Liver (tissue), 9 donors: Measurements from ENCODE around the gene IL21. TPM values are rescaled to one million over a fixed set of nuclear protein-coding genes. Genes with fewer than 3 reads are reported as not detected.

Source experiments
- DNase-seq: peaks from one replicate; pipeline ENCODE4 v3.0.0-alpha.2; 2017; ENCODE audit warnings: low spot score
- H3K27ac ChIP-seq, 2 donors: one replicate each; pipeline ENCODE4 v1.7.0; 2013; ENCODE audit warnings: inconsistent platforms in 2 of 2, low read length in 2 of 2, control low read depth in 1 of 2, low read depth in 1 of 2, mild to moderate bottlenecking in 1 of 2
- H3K27me3 ChIP-seq, 4 donors: one replicate each; pipeline versions ENCODE4 v1.6.1 to v1.7.0; 2013; ENCODE audit warnings: low read length in 3 of 4, inconsistent platforms in 1 of 4, mild to moderate bottlenecking in 1 of 4, moderate library complexity in 1 of 4; ENCODE audit not compliant: control insufficient read depth in 4 of 4, insufficient read depth in 4 of 4
- H3K36me3 ChIP-seq, 4 donors: one replicate each; pipeline versions ENCODE4 v1.6.1 to v1.7.0; 2013; ENCODE audit warnings: low read length in 3 of 4, mild to moderate bottlenecking in 3 of 4, low read depth in 1 of 4, moderate library complexity in 1 of 4; ENCODE audit not compliant: control insufficient read depth in 4 of 4, insufficient read depth in 3 of 4
- H3K4me1 ChIP-seq, 4 donors: one replicate each; pipeline versions ENCODE4 v1.6.1 to v1.7.0; 2013; ENCODE audit warnings: low read length in 3 of 4, mild to moderate bottlenecking in 3 of 4, moderate library complexity in 1 of 4; ENCODE audit not compliant: control insufficient read depth in 4 of 4, insufficient read depth in 4 of 4
- H3K4me3 ChIP-seq, 3 donors: one replicate each; pipeline versions ENCODE4 v1.6.1 to v1.7.0; 2013; ENCODE audit warnings: low read length in 3 of 3, control low read depth in 1 of 3, low read depth in 1 of 3, mild to moderate bottlenecking in 1 of 3
- H3K9ac ChIP-seq, 2 donors: one replicate each; pipeline ENCODE4 v1.7.0; 2013; ENCODE audit warnings: low read length in 2 of 2, mild to moderate bottlenecking in 2 of 2, moderate library complexity in 2 of 2, control low read depth in 1 of 2, low read depth in 1 of 2
- H3K9me3 ChIP-seq, 4 donors: one replicate each; pipeline versions ENCODE4 v1.6.1 to v1.7.0; 2013; ENCODE audit warnings: low read length in 3 of 4; ENCODE audit not compliant: control insufficient read depth in 4 of 4
- ATF3 ChIP-seq: IDR thresholded peaks from 2 replicates; pipeline ENCODE4 v1.6.1; 2016; ENCODE audit warnings: antibody characterized with exemption
- CTCF ChIP-seq: fragments of 150-350 bp; IDR thresholded peaks from 2 replicates; pipeline ENCODE4 v1.5.1; 2017; ENCODE audit warnings: improper control_type of control experiment, low read depth, low read length; ENCODE audit not compliant: missing input control
- EGR1 ChIP-seq, 2 donors: IDR thresholded peaks; 2 replicates each; pipeline ENCODE4 v1.6.1; 2016 to 2018; ENCODE audit warnings: antibody characterized with exemption in 2 of 2, low read depth in 2 of 2
- FOXA1 ChIP-seq: IDR thresholded peaks from 2 replicates; pipeline ENCODE4 v1.6.1; 2016; ENCODE audit warnings: antibody characterized with exemption
- FOXA2 ChIP-seq: IDR thresholded peaks from 2 replicates; pipeline ENCODE4 v1.6.1; 2016; ENCODE audit warnings: antibody characterized with exemption
- GABPA ChIP-seq, 2 donors: IDR thresholded peaks in 1 of 2; conservative IDR thresholded peaks in 1 of 2; 2 replicates each; pipeline ENCODE4 v1.6.1; 2016; ENCODE audit warnings: antibody characterized with exemption in 2 of 2, mild to moderate bottlenecking in 1 of 2, moderate library complexity in 1 of 2
- HNF4A ChIP-seq, 2 donors: conservative IDR thresholded peaks; 2 replicates each; pipeline ENCODE4 v1.6.1; 2016; ENCODE audit warnings: antibody characterized with exemption in 2 of 2, mild to moderate bottlenecking in 2 of 2
- HNF4G ChIP-seq: IDR thresholded peaks from 2 replicates; pipeline ENCODE4 v1.6.1; 2016; ENCODE audit warnings: antibody characterized with exemption
- JUND ChIP-seq, 2 donors: IDR thresholded peaks; 2 replicates each; pipeline ENCODE4 v1.6.1; 2016; ENCODE audit warnings: antibody characterized with exemption in 2 of 2
- RAD21 ChIP-seq, 2 donors: IDR thresholded peaks; 2 replicates each; pipeline ENCODE4 v1.6.1; 2016; ENCODE audit warnings: antibody characterized with exemption in 2 of 2, mild to moderate bottlenecking in 2 of 2
- RXRA ChIP-seq, 2 donors: IDR thresholded peaks; 2 replicates each; pipeline ENCODE4 v1.6.1; 2017 to 2018; ENCODE audit warnings: antibody characterized with exemption in 2 of 2, mild to moderate bottlenecking in 1 of 2
- SP1 ChIP-seq: IDR thresholded peaks from 2 replicates; pipeline ENCODE4 v1.6.1; 2018; ENCODE audit warnings: antibody characterized with exemption, mild to moderate bottlenecking
- YY1 ChIP-seq: IDR thresholded peaks from 2 replicates; pipeline ENCODE4 v1.6.1; 2016; ENCODE audit warnings: antibody characterized with exemption, mild to moderate bottlenecking
- ZBTB33 ChIP-seq: IDR thresholded peaks from 2 replicates; pipeline ENCODE4 v1.6.1; 2016; ENCODE audit warnings: antibody characterized with exemption
- WGBS: extraction: QIAGEN DNeasy Blood & Tissue Kit; methylation state at CpG from one replicate; pipeline ENCODE4 v1.1.7; 2013; 5-methylcytosine and 5-hydroxymethylcytosine counted together
- polyA plus RNA-seq, 2 donors: library from polyadenylated mRNA; stranded (reverse) in 1 of 2; unstranded in 1 of 2; fragments of 200-250 nt in 1 of 2; fragments of >200 nt in 1 of 2; fragmentation: Nextera tagmentation in 1 of 2; extraction: Ambion mirVana in 1 of 2; gene quantifications; one replicate each; pipeline versions ENCODE4 v1.2.1 to v1.2.3, GENCODE V29; 2013 to 2015
- total RNA-seq, 2 donors: library from RNA; depleted of rRNA; stranded (reverse); fragments of >200 nt; gene quantifications; one replicate each; pipeline ENCODE4 v1.2.3, GENCODE V29; 2014
- donor health status: healthy.
- donor health status: healthy.
- donor health status: healthy.
- donor health status: healthy.
- donor health status: healthy.

The IL21 gene
- total and polyA plus RNA-seq, 4 donors: not detected

- no peak overlapping the region for H3K27ac ChIP-seq
- 88% methylated on average over 4 of the region's 4 CpGs for WGBS
- H3K9me3 ChIP-seq: no peaks in the 10 kb centered on the region
- no peak overlapping the region for H3K4me3 ChIP-seq
- H3K9ac ChIP-seq: no peak overlapping the region
- TF ChIP-seq JUND (IDR thresholded peaks at IDR 0.05) (no peak), RXRA (IDR thresholded peaks at IDR 0.05) (no peak)
- no peaks in the 10 kb centered on the region for H3K4me1 ChIP-seq
- H3K36me3 ChIP-seq: no peaks in the 10 kb centered on the region
- no peaks in the 10 kb centered on the region for H3K27me3 ChIP-seq
- no peak for DNase-seq
Observed at GRCh38 chr4:122668241-122668640, 47.4 kb upstream of the IL21 start.

- peaks cover 0 to 2% (median 0%) of the 10 kb centered on the region in 4 donors for H3K27me3 ChIP-seq
- H3K9ac ChIP-seq: no peak overlapping the region
- no peak overlapping the region for H3K27ac ChIP-seq
- H3K9me3 ChIP-seq: no peaks in the 10 kb centered on the region
- TF ChIP-seq ZBTB33: no peak
- TF ChIP-seq FOXA2: no peak
- TF ChIP-seq GABPA (IDR thresholded peaks at IDR 0.05 in 1 of 2, conservative IDR thresholded peaks at IDR 0.05 in 1 of 2): no peak
- TF ChIP-seq RXRA (IDR thresholded peaks at IDR 0.05): no peak
- no peak for TF ChIP-seq FOXA1
- no peak for TF ChIP-seq ATF3
- no peak for TF ChIP-seq HNF4G
- no peak for TF ChIP-seq SP1
- TF ChIP-seq EGR1 (IDR thresholded peaks at IDR 0.05; ENCODE audit: low read depth in 2 of 2): no peak
- TF ChIP-seq YY1: no peak
- no peak for TF ChIP-seq RAD21 (IDR thresholded peaks at IDR 0.05)
- TF ChIP-seq CTCF: no peak
- no peak for TF ChIP-seq HNF4A (conservative IDR thresholded peaks at IDR 0.05)
- H3K36me3 ChIP-seq: no peaks in the 10 kb centered on the region
- no peak for DNase-seq
- 44% methylated on average over 2 of the region's 2 CpGs for WGBS
- H3K4me3 ChIP-seq: no peak overlapping the region
- no peaks in the 10 kb centered on the region for H3K4me1 ChIP-seq
Observed at GRCh38 chr4:122666527-122667245, 45.8 kb upstream of the IL21 start.
